GM18511 (cell line): ENCODE results near the gene PAM16.

Experiments
- ATAC-seq: cut with Tn5 transposase; IDR thresholded peaks from one replicate; pipeline ENCODE4 v1.9.1; 2021; ENCODE audit warnings: mild to moderate bottlenecking, moderate library complexity; ENCODE audit not compliant: unreplicated experiment

Gene PAM16

DNA sequence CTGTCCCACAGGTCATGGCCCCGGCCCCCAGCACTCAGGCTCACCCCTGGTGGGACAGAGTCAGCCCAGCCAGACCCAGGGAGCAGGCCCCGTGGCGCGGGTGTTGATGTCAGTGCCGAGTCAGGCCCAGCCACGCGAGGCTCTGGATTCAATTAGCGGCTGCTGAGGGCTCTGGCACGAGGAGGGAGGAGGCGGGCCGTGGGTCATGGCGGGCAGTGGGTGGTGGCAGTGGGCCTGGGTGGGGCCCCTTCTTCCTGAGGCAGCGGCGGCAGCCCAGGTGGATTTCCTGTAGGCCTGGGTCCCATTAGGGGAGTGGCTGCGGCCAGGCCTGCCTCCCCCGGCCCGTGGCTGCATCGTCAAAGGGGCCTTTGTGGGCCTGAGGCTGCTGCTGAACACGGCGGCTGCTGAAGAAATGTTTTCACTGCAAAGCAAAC is 33.4 kb upstream of the PAM16 start:
- no peak for ATAC-seq

DNA sequence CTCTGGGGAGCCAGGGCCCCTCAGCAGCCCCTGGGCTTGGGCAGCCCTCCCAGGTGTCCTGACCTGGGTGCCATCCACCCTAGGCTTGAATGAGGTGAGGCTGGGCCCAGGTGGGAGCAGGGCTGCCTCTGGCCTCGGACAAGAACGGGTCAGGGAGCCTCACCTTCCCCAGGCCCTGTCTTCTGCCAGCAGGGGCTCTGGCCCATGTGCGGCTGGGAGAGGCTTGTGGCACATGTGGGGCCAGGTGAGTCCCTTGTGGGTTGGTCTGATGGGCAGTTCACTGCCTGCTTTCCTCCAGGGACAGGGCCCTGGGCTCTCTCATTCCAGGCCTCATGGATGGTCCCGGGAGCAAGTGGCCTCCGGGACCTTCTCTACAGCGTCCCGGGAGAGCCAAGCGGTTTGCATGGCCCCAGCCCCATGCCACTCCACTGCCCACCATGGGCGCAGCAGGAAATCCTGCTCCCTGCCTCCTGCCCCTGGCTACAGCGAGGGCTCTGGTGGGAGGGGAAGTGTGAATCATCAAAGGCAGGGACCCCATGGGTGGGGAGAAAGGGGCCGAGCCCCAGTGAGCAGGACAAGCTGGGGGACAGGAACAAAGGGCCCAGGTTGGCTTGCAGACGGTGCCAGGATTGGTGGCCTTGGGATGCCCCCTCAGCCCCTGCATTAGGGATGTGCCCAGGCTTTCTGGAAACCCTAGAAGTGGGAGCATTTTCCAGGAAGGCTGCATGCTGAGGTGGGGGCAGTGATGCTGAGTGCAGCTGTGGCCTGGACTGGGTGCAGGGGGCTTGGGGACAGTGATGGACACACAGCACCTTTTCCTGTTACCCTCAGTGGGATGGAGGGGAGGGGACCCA is 32.7 kb upstream of the PAM16 start:
- ATAC-seq: no peak

DNA sequence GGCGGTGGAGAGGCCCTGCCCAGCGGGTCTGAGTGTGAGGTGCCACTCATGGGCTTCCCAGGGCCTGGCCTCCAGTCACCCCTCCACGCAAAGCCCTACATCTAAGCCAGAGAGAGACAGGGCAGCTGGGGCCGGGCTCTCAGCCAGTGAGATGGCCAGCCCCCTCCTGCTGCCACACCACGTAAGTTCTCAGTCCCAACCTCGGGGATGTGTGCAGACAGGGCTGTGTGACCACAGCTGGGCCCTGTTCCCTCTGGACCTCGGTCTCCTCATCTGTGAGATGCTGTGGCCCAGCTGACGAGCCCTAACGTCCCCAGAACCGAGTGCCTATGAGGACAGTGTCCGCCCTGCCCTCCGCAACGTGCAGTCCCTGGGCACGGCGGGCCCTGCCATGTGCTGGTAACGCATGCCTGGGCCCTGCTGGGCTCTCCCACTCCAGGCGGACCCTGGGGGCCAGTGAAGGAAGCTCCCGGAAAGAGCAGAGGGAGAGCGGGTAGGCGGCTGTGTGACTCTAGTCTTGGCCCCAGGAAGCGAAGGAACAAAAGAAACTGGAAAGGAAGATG is 31.8 kb upstream of the PAM16 start:
- ATAC-seq: no peak

DNA sequence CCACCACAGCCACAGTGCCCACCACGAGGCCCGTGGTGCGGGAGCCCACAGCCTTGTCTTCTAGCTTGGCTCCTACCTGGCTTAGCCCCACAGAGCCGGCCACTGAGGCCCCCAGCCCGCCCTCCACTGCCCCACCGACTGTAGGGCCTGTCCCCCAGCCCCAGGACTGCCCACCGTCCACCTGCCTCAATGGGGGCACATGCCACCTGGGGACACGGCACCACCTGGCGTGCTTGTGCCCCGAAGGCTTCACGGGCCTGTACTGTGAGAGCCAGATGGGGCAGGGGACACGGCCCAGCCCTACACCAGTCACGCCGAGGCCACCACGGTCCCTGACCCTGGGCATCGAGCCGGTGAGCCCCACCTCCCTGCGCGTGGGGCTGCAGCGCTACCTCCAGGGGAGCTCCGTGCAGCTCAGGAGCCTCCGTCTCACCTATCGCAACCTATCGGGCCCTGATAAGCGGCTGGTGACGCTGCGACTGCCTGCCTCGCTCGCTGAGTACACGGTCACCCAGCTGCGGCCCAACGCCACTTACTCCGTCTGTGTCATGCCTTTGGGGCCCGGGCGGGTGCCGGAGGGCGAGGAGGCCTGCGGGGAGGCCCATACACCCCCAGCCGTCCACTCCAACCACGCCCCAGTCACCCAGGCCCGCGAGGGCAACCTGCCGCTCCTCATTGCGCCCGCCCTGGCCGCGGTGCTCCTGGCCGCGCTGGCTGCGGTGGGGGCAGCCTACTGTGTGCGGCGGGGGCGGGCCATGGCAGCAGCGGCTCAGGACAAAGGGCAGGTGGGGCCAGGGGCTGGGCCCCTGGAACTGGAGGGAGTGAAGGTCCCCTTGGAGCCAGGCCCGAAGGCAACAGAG is 31.0 kb upstream of the PAM16 start:
- no peak for ATAC-seq

DNA sequence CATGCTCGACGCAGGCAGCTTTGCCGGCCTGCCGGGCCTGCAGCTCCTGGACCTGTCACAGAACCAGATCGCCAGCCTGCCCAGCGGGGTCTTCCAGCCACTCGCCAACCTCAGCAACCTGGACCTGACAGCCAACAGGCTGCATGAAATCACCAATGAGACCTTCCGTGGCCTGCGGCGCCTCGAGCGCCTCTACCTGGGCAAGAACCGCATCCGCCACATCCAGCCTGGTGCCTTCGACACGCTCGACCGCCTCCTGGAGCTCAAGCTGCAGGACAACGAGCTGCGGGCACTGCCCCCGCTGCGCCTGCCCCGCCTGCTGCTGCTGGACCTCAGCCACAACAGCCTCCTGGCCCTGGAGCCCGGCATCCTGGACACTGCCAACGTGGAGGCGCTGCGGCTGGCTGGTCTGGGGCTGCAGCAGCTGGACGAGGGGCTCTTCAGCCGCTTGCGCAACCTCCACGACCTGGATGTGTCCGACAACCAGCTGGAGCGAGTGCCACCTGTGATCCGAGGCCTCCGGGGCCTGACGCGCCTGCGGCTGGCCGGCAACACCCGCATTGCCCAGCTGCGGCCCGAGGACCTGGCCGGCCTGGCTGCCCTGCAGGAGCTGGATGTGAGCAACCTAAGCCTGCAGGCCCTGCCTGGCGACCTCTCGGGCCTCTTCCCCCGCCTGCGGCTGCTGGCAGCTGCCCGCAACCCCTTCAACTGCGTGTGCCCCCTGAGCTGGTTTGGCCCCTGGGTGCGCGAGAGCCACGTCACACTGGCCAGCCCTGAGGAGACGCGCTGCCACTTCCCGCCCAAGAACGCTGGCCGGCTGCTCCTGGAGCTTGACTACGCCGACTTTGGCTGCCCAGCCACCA is 30.2 kb upstream of the PAM16 start:
- no peak for ATAC-seq

DNA sequence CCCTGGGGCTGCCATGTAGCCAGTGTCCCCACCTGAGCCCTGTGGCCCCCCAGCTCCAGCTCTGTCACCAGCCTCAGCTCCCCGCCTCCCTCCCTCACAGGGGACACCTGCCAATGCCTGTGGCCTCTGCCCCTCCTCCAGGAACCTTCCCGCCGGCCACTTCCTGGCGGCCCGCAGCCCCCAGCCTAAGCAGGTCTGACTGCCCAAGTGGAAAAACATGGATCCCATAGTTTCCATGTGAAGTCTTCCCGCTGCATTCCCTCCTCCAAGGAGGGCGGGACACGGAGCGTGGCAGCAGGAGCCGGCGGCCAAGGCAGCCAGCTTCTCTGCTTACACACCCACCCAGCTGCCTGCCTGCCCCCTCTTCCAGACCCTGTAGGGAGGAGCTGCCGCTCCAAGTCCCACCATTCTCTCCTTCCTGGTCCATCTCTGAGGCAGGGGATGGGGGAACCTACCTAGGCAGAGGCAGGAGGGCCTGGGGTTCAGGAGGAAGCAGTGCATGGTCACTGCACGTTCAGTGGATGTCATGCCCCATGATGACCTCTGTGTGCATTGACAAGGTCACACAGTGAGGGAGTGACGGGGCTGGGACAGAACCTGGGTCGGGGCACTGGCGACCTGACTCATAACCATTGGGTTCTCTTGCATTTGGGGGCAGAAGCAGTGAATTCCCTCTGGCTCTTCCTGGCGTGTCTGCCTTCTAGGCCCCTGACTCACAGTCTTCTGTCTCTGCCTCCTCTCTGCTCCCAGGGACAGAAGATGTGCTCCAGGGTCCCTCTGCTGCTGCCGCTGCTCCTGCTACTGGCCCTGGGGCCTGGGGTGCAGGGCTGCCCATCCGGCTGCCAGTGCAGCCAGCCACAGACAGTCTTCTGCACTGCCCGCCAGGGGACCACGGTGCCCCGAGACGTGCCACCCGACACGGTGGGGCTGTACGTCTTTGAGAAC is 29.3 kb upstream of the PAM16 start:
- ATAC-seq: no peak

DNA sequence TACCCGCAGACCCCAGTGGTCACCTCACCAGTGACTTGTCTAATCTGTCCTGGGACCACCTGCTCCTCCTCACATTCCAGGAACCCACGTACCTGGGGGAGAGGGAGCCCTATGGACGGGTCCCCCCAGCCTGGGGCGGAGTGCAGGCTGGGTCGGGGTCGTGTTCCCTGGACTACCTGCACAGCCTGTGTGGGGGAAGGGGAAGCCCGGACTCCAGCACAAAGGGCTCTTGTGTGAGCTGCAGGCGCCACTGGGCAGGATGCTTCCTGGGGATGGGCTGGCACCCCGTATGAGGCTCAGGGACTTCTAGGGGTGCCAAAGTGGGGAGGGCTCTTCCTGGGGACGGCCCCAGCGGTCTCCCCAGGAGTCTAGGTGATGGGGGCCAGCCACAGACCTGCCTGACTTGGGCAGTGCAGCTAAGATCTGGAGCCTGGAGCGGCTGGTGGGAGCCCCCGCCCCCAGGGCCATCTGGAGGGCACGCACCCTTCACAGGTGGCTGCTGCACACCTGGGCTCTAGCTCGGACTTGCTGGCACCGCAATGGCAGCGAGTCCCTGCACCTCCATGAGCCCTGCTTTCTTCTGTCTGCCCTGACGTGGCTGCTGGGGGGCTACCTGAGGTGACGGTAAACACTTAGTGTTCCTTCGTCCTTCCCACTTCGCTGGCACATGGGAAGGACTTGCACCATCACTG is 28.0 kb upstream of the PAM16 start:
- ATAC-seq: no peak

DNA sequence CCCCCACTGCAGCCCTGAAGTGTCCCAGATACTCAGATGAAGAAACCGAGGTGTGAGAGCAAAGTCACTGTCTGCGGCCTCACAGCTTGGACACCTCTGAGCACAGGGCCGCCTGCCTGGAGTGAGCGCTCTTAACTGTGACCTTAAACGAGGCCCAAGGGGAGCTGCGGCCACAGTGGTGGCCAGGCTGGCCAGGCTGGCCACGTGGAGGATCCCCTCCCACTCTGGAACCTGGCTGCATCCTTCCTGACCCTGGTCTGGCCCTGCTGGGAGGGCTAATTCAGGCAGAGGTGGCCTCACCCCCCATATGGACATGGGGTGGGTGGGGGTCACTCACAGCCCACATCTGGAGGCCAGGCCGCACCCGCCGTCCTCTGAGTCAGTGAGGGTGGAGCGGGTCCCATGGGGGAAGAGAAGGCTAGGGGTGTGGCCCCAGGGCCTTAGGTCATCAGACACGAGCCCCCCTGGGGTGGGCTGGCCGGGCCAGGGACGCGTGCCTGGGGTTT is 27.1 kb upstream of the PAM16 start:
- no peak for ATAC-seq

DNA sequence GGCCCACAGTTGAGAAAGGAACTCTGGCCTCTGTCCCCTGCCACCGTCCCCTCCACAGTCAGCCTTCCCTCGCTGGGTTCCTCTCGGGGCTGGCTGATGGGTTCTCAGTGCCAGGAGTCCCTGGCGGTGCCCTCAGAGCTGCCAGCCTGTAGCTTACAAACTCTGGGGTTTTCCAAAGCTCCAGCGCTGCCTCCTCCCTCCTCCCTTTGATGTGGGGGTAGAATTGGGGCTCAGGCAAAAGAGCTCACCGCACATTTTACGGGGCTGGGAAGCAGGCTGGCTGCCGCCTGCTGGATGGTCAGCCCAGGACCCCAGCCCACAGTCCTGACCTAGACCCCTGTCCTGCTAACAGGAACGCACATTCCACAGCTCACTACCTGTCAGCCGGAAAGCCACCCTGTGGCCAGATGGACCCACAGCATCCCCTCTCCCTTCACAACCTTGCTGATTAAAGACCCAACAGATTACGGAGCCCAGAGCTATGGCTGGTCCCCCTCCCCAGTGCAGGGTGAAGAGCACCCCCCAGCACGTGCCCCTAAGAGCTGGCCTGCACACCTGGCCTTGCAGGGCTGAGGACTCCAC is 26.5 kb upstream of the PAM16 start:
- no peak for ATAC-seq

DNA sequence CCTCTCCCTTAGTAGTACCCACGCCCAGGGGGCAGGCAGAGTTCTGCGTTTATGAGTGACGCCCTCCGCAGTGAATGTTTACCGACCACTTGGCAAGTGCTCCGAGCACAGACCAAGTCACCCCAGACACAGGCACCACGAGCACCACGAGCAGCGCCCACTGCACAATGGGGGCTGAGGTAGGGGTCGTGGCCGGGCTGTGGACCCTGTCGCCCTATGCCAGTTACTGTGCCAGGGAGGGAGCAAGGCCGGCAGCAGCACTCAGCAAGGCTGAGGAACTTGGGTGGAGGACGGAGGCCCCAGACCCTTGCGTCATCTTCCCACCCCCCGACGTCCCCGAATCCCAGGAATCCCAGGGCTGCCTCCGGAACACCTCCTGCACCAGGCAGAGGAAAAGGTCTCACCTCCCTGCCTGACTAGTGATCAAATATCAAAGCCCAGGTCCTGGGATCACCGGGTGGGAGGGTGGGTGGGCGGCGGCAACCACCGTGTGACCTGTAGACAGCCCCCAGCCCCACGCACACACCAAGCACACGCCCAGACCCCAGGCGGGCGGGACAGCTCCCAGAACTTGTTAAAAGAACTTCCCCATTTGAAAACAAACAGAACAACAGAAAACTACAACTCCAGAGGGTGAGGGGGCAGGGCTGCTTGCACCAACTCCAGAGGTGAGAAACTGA is 25.9 kb upstream of the PAM16 start:
- no peak for ATAC-seq

DNA sequence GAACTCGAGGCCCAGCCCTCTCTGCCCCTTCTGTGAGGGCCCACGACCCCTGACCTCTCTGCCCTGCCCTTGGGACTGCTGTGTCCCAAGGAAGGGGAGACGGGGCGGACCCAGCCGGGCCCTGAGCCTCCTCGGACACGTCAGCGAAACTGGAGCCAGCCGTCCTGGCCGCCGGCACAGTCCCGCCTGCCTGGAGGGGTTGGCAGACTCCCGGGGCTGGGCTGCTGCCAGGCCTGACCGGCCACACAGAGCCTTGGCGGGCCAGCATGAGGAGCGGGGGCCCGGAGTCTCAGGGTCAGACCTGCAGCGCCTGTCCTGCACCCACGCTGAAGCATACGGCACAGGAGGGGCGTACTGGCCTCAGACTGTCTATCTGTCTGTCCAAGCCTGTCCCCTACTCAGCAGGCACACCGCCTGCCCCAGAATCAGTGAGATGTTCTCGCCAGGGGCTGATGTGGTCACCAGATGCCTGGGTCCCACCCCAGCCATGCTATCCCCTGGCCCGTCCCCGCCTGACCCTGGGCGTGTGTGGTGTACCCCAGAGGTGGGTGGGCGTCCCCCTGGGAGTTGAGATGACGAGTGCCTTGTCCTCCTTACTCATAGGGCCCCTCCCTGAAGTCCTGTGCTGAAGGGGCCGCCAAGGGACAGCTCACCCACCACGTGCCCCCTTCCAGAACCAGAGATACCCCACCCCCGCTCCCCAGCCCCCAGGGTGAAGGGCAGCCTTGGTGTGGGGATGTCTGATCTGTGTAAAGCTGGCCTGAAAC is 25.2 kb upstream of the PAM16 start:
- ATAC-seq: no peak

DNA sequence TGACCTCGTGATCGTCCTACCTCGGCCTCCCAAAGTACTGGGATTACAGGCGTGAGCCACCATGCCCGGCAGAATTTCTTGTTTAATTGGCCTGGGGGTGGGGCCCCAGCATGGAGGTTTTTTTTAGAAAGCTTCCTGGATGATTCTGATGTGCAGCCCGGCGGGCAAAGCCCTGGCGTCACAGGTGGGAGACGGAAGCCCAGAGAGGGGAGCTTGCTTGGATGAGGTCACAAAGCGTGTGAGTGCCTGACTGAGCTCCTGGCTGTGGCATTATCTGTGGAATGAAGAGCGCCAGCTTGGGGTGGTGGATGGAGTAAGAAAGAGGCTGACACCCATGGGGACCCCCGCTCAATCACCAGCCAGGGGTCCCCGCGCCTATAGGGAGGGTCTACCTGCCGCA is 24.6 kb upstream of the PAM16 start:
- no peak for ATAC-seq

DNA sequence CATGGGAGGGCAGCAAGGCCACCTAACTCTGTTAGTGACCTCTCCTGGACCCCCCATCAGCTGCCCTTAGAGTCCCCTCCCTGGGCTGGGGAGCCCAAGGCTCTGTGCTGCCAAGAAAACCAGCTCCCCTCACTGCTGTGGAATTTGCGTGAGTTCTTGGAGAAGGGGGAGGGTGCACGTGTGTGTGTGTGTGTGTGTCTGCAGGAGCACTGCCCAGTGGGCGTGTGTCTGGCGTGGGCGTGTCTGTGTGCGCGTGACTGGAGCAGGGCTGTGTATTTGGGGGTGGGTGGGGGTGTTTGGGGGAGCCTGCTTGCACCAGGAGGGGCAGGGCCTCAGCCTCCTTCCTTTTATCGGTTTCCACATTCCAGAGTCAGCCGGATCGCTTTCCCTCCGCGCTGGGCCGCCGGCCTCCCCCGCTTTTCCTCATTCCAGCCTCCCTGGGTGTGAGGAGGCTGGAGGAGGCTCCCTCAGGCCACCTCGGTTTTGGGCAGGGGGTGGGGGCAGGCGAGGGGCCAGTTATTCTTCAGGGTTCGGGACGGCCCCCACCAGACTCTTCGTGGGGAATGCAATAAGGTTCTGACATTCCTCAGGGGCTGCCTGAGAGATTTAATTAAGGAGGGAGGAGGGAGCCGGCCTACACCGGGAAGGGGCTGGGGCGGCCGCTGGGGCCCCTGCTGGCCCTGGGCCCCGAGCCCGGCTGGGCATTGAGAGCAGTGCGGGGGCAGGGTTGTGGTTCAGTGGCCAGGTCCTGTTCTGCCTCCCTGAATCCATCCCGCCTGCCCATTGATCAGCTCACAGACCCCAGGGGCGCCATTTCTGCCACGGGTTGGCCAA is 23.0 kb upstream of the PAM16 start:
- no peak for ATAC-seq

DNA sequence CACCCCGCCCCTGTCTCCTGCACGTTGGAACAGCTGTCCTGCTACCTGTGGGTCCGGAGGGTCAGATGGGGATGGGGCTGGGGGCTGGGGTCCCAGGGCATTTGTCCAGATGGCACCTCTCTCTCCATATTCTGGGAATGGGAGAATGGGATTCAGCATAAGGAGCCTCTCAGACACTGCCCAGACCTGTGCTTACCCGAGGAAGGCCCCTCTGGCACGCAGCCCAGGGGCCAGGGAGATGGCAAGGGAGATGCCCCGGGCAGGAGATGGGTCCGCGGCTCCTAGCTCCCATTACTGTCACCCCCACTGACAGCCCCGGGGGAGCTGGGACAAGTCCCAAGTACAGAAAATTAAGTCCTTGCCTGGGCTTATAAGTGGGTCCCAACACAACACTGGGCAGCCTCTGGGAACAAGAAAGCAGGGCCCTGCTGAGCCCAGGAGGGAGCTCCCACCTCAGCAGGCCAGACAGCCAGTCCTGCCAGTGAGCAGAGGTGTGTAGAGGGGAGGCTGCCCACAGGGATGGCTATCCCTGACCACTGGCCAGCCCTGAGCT is 22.3 kb upstream of the PAM16 start:
- no peak for ATAC-seq

DNA sequence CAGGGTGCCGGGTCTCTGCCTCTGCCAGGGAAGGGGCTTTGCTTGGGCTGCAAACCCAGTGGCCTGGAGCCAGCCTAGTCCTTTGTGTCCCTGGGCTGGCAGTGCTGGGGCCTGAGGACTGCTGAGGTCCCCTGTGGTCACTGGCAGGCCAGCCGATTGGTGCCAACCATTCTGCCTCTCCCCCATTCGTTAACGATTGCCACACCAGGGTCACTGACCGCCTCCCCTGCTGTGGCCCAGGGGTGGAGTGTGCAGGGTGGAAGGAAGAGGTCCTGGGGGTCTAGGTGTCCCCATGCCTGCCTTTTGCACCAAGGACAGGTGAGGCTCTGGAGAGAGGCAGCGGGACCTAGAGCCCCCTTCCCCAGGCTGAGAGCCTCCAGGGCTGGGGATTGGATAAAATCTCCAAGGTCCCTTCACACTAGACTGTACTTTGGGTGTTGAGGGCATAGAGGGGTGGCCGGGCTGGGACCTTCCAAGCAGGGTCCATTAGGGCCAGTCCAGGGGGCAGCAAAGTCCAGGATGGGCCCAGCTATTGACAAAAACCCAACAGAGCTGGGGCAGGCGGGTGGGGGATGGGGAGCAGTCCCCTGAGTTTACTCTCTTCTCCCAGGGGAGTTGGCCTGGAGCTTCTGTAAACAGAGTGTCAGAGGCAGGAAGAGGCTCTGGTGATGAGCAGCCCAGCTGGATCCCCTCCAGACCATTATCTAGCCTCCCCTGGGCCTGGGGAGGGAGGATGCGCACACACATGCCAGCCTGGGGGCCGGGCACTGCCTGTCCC is 21.6 kb upstream of the PAM16 start:
- ATAC-seq: no peak
